Activated naive CD8-positive, alpha-beta T cell (primary cell): ENCODE data around the gene SLC7A4.
A peak's percentile ranks its signal among the peaks of the same experiment; 100 is the strongest.
"Not testable (repeated sequence)": the region's sequence is repeated elsewhere in the genome, so short reads cannot be mapped to it uniquely, and the experiment has no call there.

Experiments
- H3K27ac Mint-ChIP-seq: one replicate; pipeline ENCODE4 v1.8.0; 2021; ENCODE audit warnings: mixed read lengths
- H3K27me3 Mint-ChIP-seq: one replicate; pipeline ENCODE4 v1.8.0; 2021; ENCODE audit warnings: mixed read lengths
- H3K36me3 Mint-ChIP-seq: one replicate; pipeline ENCODE4 v1.8.0; 2021; ENCODE audit warnings: mixed read lengths
- H3K4me1 Mint-ChIP-seq: one replicate; pipeline ENCODE4 v1.8.0; 2021; ENCODE audit warnings: low read depth, mixed read lengths
- H3K4me3 Mint-ChIP-seq: one replicate; pipeline ENCODE4 v1.8.0; 2021; ENCODE audit warnings: mild to moderate bottlenecking, mixed read lengths
- H3K9me3 Mint-ChIP-seq: one replicate; pipeline ENCODE4 v1.8.0; 2021; ENCODE audit warnings: low read depth, mixed read lengths

The SLC7A4 gene

DNA sequence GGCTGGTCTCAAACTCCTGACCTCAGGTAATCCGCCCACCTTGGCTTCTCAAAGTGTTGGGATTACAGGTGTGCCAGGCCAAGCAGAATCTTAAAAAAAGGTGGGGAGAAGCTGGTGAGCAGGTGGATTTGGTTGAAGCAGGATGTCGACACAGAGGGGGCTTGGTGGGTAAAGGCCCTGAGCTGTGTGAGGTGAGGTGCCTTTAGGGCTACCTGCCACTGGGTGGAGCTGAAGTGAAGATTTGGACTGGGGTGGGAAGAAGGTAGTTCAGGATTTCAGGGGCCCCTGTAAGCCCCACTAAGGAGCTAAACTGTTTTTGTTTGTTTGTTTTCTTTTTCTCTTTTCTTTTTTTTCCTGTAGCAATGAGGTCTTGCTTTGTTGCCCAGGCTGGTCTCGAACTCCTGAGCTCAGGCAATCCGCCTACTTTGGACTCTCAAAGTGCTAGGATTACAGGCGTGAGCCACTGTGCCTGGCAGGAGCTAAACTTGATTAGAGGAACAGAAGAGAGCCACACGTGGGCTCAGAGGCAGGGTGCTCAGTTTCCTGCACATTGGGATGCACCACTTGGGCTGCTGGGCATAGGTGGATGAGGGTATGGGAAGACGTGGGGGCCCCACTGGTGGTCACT is 11.4 kb downstream of the SLC7A4 start:
- no peaks in the 10 kb centered on the region for H3K9me3 Mint-ChIP-seq
- peaks cover 20% of the 10 kb centered on the region for H3K4me1 Mint-ChIP-seq
- no peaks in the 10 kb centered on the region for H3K27me3 Mint-ChIP-seq
- no peaks in the 10 kb centered on the region for H3K36me3 Mint-ChIP-seq
- H3K4me3 Mint-ChIP-seq = no peak overlapping the region
- no peak overlapping the region for H3K27ac Mint-ChIP-seq

DNA sequence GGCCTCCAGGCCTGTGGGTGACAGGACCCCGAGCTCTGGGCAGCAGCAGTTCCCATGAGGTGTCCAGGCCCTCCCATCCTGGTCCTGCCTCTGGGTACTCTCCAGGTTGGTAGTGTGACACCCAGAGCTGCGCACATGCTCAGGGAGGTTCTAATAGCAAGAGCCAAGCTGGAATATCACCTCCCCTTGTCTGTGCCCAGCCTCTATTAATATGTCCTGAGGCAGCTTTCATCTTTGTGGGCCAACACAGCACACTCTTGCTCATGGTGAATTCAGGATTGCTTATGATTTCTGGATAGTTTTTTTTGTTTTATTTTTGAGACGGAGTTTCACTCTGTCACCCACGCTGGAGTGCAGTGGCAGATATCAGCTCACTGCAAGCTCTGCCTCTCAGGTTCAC is 14.0 kb downstream of the SLC7A4 start:
- H3K9me3 Mint-ChIP-seq = no peaks in the 10 kb centered on the region
- no peak overlapping the region for H3K27ac Mint-ChIP-seq
- H3K4me3 Mint-ChIP-seq = no peak overlapping the region
- no peaks in the 10 kb centered on the region for H3K27me3 Mint-ChIP-seq
- H3K4me1 Mint-ChIP-seq = peaks cover 26% of the 10 kb centered on the region
- H3K36me3 Mint-ChIP-seq = no peaks in the 10 kb centered on the region

- no peaks in the 10 kb centered on the region for H3K36me3 Mint-ChIP-seq
- no peak overlapping the region for H3K27ac Mint-ChIP-seq
- H3K9me3 Mint-ChIP-seq = no peaks in the 10 kb centered on the region
- no peak overlapping the region for H3K4me3 Mint-ChIP-seq
- peaks cover 26% of the 10 kb centered on the region for H3K4me1 Mint-ChIP-seq
- H3K27me3 Mint-ChIP-seq = no peaks in the 10 kb centered on the region
Observed at GRCh38 chr22:21016644-21017420, 15.5 kb downstream of the SLC7A4 start.

- H3K9me3 Mint-ChIP-seq = no peaks in the 10 kb centered on the region
- H3K4me1 Mint-ChIP-seq = peaks cover 26% of the 10 kb centered on the region
- H3K36me3 Mint-ChIP-seq = no peaks in the 10 kb centered on the region
- no peaks in the 10 kb centered on the region for H3K27me3 Mint-ChIP-seq
- no peak overlapping the region for H3K27ac Mint-ChIP-seq
- H3K4me3 Mint-ChIP-seq = no peak overlapping the region
Observed at GRCh38 chr22:21015466-21016006, 16.8 kb downstream of the SLC7A4 start.

DNA sequence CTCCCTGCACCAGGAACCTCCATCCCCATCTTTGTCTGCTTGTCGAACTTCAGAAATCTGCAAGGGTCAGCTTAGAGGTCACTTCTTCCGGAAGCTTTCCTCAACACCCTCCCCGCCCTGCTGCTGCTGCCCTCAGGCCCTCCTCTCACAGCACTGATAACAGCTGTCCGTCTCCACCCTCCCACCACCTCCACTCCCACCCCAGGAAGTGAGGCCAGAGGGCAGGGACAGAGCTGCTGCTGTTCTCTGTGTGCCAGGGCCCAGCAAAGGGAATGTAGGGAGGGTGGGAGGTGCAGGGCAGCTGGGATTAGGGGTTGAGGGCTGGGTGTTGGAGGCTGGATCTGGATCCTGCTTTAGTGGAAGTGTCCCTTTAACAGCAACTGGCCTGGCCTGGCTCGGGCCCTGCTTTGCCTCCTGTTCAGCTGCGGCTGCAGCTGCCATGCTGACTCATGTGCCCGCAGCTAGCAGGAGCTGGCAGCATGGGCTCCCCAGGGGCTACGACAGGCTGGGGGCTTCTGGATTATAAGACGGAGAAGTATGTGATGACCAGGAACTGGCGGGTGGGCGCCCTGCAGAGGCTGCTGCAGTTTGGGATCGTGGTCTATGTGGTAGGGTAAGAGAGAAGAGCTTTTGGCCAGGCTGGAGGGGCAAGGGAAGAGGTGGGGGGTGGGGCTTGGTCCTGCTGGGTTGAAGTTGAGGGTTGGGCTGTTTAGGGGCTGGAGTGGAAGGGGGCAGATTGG is 17.5 kb downstream of the SLC7A4 start, which contains the start of gene P2RX6:
Gene P2RX6, plus strand, starts transcription at position 440 of the 740 bp plus-strand sequence. Its CDS starts 10 bp downstream, at position 450.
- H3K27me3 Mint-ChIP-seq = no peaks in the 10 kb centered on the region
- H3K9me3 Mint-ChIP-seq = no peaks in the 10 kb centered on the region
- peaks cover 26% of the 10 kb centered on the region for H3K4me1 Mint-ChIP-seq
- no peaks in the 10 kb centered on the region for H3K36me3 Mint-ChIP-seq
- peak within 1 kb of the TSS; percentile 66 for H3K27ac Mint-ChIP-seq
- H3K4me3 Mint-ChIP-seq = peak within 1 kb of the TSS; percentile 90

DNA sequence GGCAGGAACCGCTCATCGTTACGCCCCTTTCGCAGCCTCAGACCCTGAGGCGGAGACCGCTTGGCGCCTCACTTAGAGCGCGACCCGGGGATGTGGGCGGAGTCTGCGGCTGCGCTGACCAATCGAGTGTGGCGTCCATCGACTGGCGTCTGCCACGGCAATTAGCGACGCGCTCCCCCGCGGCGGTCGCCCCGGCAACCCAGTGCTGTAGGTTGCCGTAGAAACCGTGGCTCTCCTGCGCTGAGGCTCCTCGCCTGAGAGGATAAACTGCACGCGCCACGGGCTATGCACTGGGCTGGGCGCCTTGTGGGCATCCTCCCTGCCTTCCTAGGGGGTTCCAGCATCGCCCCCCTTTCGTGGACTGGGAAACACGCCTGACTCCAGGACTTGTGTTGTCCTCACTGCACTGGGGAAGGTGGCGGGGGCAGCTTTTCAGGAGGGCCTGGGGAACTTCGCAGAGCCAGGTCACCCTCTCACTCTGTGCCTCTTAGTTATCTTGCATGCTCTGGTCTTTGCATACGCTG is 18.1 kb downstream of the SLC7A4 start:
- Mint-ChIP-seq H3K36me3 (no peaks in the 10 kb centered on the region), H3K27ac (peak overlapping the region; percentile 66), H3K4me1 (peaks cover 26% of the 10 kb centered on the region), H3K27me3 (no peaks in the 10 kb centered on the region), H3K9me3 (no peaks in the 10 kb centered on the region), H3K4me3 (peak overlapping the region; percentile 90)

DNA sequence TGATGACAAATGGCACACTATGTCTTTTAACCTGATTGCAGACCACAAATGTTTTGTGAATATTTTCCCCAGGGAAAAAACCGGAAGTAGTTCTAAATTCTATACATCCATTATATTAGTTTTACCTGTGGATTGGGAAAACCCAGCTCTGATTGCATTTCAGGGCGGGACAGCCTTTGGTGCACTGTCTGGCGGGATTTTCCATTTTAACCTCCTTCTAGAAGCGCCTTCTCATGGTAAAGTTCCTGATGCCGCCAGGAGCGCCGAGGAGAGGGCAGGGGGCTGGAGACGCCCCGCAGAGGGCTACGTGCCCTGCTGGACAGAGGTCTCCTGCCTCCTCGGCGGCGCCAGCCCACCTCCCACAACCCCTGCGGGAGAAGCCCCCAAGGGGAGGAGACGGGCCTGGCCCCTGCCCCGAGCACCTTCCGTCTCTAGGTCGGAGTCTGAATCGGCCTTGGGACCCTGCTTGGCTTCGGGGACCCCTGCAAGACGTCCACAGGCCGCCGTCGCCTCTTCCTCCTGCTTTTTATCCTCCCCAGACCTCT is 18.6 kb downstream of the SLC7A4 start:
- no peaks in the 10 kb centered on the region for H3K36me3 Mint-ChIP-seq
- H3K4me3 Mint-ChIP-seq = peak overlapping the region; percentile 90
- peaks cover 26% of the 10 kb centered on the region for H3K4me1 Mint-ChIP-seq
- no peaks in the 10 kb centered on the region for H3K9me3 Mint-ChIP-seq
- peak overlapping the region; percentile 66 for H3K27ac Mint-ChIP-seq
- H3K27me3 Mint-ChIP-seq = no peaks in the 10 kb centered on the region

GRCh38 chr22:21012446-21013407 is 19.6 kb downstream of the SLC7A4 start:
- H3K4me1 Mint-ChIP-seq = peaks cover 26% of the 10 kb centered on the region
- H3K27ac Mint-ChIP-seq = no peak overlapping the region
- no peaks in the 10 kb centered on the region for H3K9me3 Mint-ChIP-seq
- no peaks in the 10 kb centered on the region for H3K27me3 Mint-ChIP-seq
- H3K4me3 Mint-ChIP-seq = peak overlapping the region; percentile 80
- no peaks in the 10 kb centered on the region for H3K36me3 Mint-ChIP-seq

DNA sequence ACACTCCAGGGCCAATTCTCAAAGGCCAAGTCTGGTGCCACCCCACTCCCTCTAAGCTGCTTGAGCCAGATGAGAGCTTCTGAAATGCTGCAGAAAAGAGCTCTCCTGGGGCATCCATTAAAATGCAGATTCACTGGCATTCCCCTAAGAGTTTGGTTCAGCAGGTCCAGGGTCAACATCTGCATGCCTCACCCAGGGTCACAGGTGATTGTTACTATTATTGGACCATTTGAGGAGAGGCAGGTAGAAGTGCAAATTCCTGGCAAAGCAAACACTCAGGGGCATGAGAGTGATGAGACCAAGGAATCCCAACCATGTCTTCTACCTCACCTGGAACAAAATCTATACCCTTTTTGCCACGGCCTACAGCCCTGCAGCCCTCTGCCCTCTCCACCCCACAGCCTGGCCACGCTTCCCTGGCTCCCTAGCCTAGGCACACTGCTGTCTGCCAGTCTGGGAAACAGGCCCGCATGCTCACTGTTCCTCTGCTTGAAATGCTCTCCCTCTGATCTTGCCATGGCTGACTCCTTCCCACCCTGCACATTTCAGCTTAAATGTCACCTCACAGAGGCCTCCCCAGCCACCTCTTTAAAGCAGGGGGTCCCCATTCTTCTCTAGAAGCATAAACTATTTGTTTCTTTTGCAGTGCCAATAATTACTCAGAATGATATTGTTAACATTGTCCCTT is 21.8 kb downstream of the SLC7A4 start:
- H3K4me1 Mint-ChIP-seq = peaks cover 18% of the 10 kb centered on the region
- H3K27me3 Mint-ChIP-seq = no peaks in the 10 kb centered on the region
- no peaks in the 10 kb centered on the region for H3K36me3 Mint-ChIP-seq
- H3K4me3 Mint-ChIP-seq = no peak overlapping the region
- H3K27ac Mint-ChIP-seq = no peak overlapping the region
- H3K9me3 Mint-ChIP-seq = no peaks in the 10 kb centered on the region

DNA sequence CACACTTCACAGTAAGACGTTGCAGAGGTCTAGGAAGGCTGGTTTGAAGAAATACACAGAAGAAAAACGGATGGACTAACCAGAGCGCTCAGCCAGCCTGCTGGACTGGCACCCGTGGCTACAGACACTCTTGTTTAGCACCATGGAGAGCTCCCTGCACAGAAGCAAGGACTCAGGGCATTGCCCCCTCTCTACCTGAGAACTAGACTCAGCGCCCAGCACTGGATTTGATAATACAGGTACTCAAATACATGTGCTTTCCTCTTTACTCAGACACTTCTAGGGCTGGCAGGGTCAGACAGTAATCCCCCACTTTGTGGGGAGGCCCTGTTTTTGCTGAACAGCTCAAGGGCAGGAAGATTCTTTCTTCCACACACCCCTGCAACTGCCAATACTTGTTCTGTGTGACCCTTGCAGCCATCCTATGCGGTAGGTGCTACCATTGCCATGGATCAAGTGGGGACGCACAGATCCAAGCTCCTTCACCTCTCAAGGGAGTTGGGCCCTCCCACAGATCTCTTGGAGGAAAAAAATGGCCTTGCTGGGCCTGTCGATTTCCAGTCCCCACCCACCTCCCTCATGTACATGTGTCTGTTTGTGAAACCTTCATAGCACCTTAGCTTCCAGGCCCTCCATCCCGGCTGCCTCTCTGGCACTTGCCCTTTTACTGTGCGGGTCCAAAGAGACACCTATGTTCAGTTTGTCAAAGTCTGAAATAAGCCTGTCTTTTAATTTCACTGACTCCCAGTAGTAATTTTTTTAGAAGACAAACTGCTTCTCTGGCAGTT is 22.5 kb downstream of the SLC7A4 start:
- H3K36me3 Mint-ChIP-seq = no peaks in the 10 kb centered on the region
- no peak overlapping the region for H3K4me3 Mint-ChIP-seq

DNA sequence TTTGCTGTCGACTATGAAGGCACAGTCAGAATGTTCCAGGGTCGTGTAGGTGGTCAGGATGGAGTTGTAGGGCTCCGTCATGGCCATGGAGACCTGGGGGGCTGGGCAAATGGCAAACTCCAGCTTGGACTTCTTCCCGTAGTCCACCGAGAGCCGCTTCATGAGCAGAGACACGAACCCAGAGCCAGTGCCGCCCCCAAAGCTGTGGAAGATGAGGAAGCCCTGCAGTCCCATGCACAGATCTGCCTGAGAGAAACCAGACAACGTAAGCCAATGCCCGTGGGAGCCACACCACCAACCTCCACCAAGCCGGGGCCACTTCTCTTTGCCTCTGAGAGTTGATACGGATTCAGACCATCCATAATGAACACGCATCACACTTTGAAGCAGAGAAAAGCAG is 23.2 kb downstream of the SLC7A4 start:
- not testable (repeated sequence) for H3K27me3 Mint-ChIP-seq, H3K4me3 Mint-ChIP-seq, H3K9me3 Mint-ChIP-seq, H3K4me1 Mint-ChIP-seq, H3K27ac Mint-ChIP-seq, H3K36me3 Mint-ChIP-seq

More for the DNA sequence above, 22.5 kb downstream of the SLC7A4 start:
- Mint-ChIP-seq H3K27ac (no peak overlapping the region), H3K4me1 (peaks cover 12% of the 10 kb centered on the region), H3K27me3 (no peaks in the 10 kb centered on the region), H3K9me3 (no peaks in the 10 kb centered on the region)

GRCh38 chr22:21003782-21004181 is 28.6 kb downstream of the SLC7A4 start:
- Mint-ChIP-seq H3K4me1 (peaks cover 22% of the 10 kb centered on the region), H3K27me3 (no peaks in the 10 kb centered on the region), H3K36me3 (no peaks in the 10 kb centered on the region), H3K9me3 (no peaks in the 10 kb centered on the region), H3K27ac (peak overlapping the region; percentile 22), H3K4me3 (peak overlapping the region; percentile 97)
